ENCODE data around the gene CAMSAP3. TPM values are rescaled to one million over a fixed set of nuclear protein-coding genes. Genes with fewer than 3 reads are reported as not detected.

CAMSAP3 gene
- total and polyA plus RNA-seq, 10 of the 15 experiments (the other 5 are each of a cell fraction or from before 2014, with no cell fraction given): 0.03 to 6.3 (median 0.72) TPM

DNA sequence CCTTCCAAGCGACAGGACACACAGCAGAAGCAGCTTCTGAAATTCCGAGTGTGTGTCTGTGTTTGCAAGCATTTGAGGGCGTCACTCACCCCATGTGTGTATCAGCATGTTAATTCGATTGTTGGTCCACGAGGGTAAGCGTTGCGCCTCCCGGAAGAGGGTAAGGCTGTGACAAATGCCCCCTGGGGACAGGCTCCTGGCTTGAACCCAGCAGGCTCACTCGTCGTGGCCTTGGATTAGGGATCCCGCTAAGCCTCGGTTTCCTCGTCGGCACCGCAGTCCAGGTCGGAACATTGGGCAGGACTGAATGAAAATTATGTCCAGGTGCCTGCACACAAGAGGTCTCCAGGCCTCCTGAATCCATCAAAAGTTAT, 40.6 kb downstream of the CAMSAP3 start:
- ChIA-PET RAD21 (ENCODE audit: unreplicated experiment) (no interaction called here), CTCF (no interaction called here), POLR2A (no interaction called here), SMC1A (ENCODE audit: uncharacterized antibody, unreplicated experiment) (no interaction called here)
- Histone ChIP-seq H3K36me3 (ENCODE audit: control insufficient read depth in 2 of 2, insufficient read depth in 2 of 2, low read length in 1 of 2) (peaks cover 0 to 7% of the 10 kb centered on the region in 2 experiments; a peak in 1 of 4 replicates), H3K9me3 (replicated peaks; ENCODE audit: control insufficient read depth, insufficient read depth, low read length) (no peaks in the 10 kb centered on the region), H3K4me3 (peak overlapping the region; percentile 99; the same call in 1 of the 2 replicates), H2AFZ (ENCODE audit: control insufficient read depth, low read depth, low read length) (peak overlapping the region; percentile 99), H3K27ac (ENCODE audit: control insufficient read depth, insufficient read depth) (no peak overlapping the region), H3K4me2 (ENCODE audit: control insufficient read depth, insufficient read depth) (peak overlapping the region; percentile 86), H3K4me1 (ENCODE audit: control insufficient read depth, insufficient read depth, low read length) (peaks cover 14% of the 10 kb centered on the region), H3K9ac (ENCODE audit: control insufficient read depth, insufficient read depth, low read length) (no peak overlapping the region), H3K79me2 (ENCODE audit: control insufficient read depth, insufficient read depth, low read length) (peaks cover 18% of the 10 kb centered on the region), H4K20me1 (ENCODE audit: control insufficient read depth, insufficient read depth) (no peaks in the 10 kb centered on the region), H3K27me3 (replicated peaks in 1 of 2; ENCODE audit: control insufficient read depth in 2 of 2, insufficient read depth in 2 of 2, low read length in 1 of 2) (no peaks in the 10 kb centered on the region)
- in situ Hi-C loops (cut with MboI) (no loop called here), intact Hi-C loops (cut with micrococcal nuclease; ENCODE audit: unreplicated experiment) (no loop called here)
- 87% methylated on average over 14 of the region's 16 CpGs for WGBS (ENCODE audit: insufficient coverage, insufficient replicate concordance, low lambda C conversion rate, missing lambda C conversion rate)
- DNase-seq (ENCODE audit: low read depth, low spot score) (no peak), ATAC-seq (no peak), FAIRE-seq (no peak)
- BruUV-seq (replicated peaks): TSS peak; percentile 68
- TF ChIP-seq LARP7 (IDR thresholded peaks at IDR 0.05) (0 out of 2 replicates have a peak, but pooled peaks have one; percentile 40), TBL1XR1 (IDR thresholded peaks at IDR 0.05; ENCODE audit: low read depth, low read length) (no peak), NBN (IDR thresholded peaks at IDR 0.05) (no peak)

DNA sequence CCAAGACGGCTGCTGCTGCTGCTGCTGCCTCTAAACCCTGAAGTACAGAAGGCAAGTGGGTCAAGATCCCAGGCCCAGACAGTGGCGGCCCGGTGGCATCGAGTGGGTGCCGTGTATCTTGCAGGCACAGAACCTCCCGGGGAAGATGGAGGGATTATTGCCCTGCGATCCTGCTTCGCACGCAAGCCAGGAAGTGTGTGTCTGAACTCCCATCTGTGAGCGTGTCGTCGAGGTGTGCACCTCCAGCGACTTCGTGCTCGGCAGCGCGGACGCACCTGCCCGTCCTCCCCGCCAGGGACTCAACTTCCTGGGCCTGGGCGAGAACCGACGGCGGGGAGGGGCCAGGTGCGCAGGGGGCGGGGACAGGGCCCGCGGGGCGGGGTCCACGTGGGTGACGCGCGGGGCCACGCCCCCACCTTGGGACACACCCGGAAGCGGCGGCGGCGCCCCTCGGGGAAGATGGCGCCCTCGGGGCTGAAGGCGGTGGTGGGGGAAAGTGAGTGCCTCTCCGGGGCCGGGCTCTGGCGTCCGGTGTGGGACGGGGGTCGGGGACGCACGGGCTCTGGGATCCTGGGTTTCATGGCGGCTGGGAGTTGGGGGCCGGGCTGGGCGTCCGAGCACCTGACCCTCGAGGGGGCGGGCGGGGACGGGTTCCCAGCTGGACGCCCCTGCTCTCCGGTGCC, 41.2 kb downstream of the CAMSAP3 start, which contains the start of gene STXBP2:
STXBP2 (plus strand) TSS at position 420 of the 683 bp plus-strand sequence; CDS start at position 460, 40 bp downstream.
- Histone ChIP-seq H3K4me1 (ENCODE audit: control insufficient read depth, insufficient read depth, low read length) (peaks cover 14% of the 10 kb centered on the region), H2AFZ (ENCODE audit: control insufficient read depth, low read depth, low read length) (peak within 1 kb of the TSS; percentile 99), H3K27me3 (replicated peaks in 1 of 2; ENCODE audit: control insufficient read depth in 2 of 2, insufficient read depth in 2 of 2, low read length in 1 of 2) (no peaks in the 10 kb centered on the region), H4K20me1 (ENCODE audit: control insufficient read depth, insufficient read depth) (no peaks in the 10 kb centered on the region), H3K4me3 (peak within 1 kb of the TSS; percentile 99), H3K27ac (ENCODE audit: control insufficient read depth, insufficient read depth) (peak within 1 kb of the TSS; percentile 75), H3K9me3 (replicated peaks; ENCODE audit: control insufficient read depth, insufficient read depth, low read length) (no peaks in the 10 kb centered on the region), H3K9ac (ENCODE audit: control insufficient read depth, insufficient read depth, low read length) (peak within 1 kb of the TSS; percentile 97), H3K79me2 (ENCODE audit: control insufficient read depth, insufficient read depth, low read length) (peaks cover 18% of the 10 kb centered on the region), H3K36me3 (ENCODE audit: control insufficient read depth in 2 of 2, insufficient read depth in 2 of 2, low read length in 1 of 2) (peaks cover 0 to 7% of the 10 kb centered on the region in 2 experiments; a peak in 1 of 4 replicates), H3K4me2 (ENCODE audit: control insufficient read depth, insufficient read depth) (peak within 1 kb of the TSS; percentile 93)
- POLR2A ChIA-PET: interaction anchor here (0.9 to 1.8 kb wide), 2 partner anchors 22 to 24 kb away, joined by 3 to 6 read pairs; no protein-coding TSS in a partner anchor
- RAD21 ChIA-PET (ENCODE audit: unreplicated experiment): interaction anchor here (0.8 to 1.6 kb wide), 5 partner anchors 67 to 292 kb away, joined by 3 to 6 read pairs (median 3); no protein-coding TSS in a partner anchor
- ATAC-seq: peak; percentile 95
- SMC1A ChIA-PET (ENCODE audit: uncharacterized antibody, unreplicated experiment): interaction anchor here (1.0 to 1.3 kb wide), 2 partner anchors 29 to 269 kb away, joined by 3 to 4 read pairs; no protein-coding TSS in a partner anchor
- WGBS (ENCODE audit: insufficient coverage, insufficient replicate concordance, low lambda C conversion rate, missing lambda C conversion rate): 10% methylated on average over 42 of the region's 61 CpGs
- BruUV-seq (replicated peaks): no TSS peak
- peak; percentile 35 for DNase-seq (ENCODE audit: low read depth, low spot score)
- in situ Hi-C loops (cut with MboI) (no loop called here), intact Hi-C loops (cut with micrococcal nuclease; ENCODE audit: unreplicated experiment) (no loop called here)
- peak; percentile 78 for FAIRE-seq
- CTCF ChIA-PET: interaction anchor here (1.7 to 2.2 kb wide), 2 partner anchors 15 to 68 kb away, joined by 7 to 12 read pairs; no protein-coding TSS in a partner anchor
- TF ChIP-seq RBBP5 (conservative IDR thresholded peaks at IDR 0.05): no peak
- TF ChIP-seq, protein P1, sequence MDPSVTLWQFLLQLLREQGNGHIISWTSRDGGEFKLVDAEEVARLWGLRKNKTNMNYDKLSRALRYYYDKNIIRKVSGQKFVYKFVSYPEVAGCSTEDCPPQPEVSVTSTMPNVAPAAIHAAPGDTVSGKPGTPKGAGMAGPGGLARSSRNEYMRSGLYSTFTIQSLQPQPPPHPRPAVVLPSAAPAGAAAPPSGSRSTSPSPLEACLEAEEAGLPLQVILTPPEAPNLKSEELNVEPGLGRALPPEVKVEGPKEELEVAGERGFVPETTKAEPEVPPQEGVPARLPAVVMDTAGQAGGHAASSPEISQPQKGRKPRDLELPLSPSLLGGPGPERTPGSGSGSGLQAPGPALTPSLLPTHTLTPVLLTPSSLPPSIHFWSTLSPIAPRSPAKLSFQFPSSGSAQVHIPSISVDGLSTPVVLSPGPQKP (IDR thresholded peaks at IDR 0.05; ENCODE audit: low read depth, low read length): 0 out of 2 replicates have a peak, but pooled peaks have one; percentile 23
- TF ChIP-seq, protein P2, sequence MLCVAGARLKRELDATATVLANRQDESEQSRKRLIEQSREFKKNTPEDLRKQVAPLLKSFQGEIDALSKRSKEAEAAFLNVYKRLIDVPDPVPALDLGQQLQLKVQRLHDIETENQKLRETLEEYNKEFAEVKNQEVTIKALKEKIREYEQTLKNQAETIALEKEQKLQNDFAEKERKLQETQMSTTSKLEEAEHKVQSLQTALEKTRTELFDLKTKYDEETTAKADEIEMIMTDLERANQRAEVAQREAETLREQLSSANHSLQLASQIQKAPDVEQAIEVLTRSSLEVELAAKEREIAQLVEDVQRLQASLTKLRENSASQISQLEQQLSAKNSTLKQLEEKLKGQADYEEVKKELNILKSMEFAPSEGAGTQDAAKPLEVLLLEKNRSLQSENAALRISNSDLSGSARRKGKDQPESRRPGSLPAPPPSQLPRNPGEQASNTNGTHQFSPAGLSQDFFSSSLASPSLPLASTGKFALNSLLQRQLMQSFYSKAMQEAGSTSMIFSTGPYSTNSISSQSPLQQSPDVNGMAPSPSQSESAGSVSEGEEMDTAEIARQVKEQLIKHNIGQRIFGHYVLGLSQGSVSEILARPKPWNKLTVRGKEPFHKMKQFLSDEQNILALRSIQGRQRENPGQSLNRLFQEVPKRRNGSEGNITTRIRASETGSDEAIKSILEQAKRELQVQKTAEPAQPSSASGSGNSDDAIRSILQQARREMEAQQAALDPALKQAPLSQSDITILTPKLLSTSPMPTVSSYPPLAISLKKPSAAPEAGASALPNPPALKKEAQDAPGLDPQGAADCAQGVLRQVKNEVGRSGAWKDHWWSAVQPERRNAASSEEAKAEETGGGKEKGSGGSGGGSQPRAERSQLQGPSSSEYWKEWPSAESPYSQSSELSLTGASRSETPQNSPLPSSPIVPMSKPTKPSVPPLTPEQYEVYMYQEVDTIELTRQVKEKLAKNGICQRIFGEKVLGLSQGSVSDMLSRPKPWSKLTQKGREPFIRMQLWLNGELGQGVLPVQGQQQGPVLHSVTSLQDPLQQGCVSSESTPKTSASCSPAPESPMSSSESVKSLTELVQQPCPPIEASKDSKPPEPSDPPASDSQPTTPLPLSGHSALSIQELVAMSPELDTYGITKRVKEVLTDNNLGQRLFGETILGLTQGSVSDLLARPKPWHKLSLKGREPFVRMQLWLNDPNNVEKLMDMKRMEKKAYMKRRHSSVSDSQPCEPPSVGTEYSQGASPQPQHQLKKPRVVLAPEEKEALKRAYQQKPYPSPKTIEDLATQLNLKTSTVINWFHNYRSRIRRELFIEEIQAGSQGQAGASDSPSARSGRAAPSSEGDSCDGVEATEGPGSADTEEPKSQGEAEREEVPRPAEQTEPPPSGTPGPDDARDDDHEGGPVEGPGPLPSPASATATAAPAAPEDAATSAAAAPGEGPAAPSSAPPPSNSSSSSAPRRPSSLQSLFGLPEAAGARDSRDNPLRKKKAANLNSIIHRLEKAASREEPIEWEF (IDR thresholded peaks at IDR 0.05; ENCODE audit: insufficient replicate concordance, low read depth, low read length): no peak
- TF ChIP-seq TAF1 (IDR thresholded peaks at IDR 0.05; ENCODE audit: borderline replicate concordance, low read depth, low read length): peak; percentile 94
- peak in 1 of 2 experiments; percentile 43; a peak in 1 of 3 replicates for TF ChIP-seq EGR1 (IDR thresholded peaks at IDR 0.05; ENCODE audit: borderline replicate concordance in 1 of 2, low read depth in 2 of 2, low read length in 2 of 2)
- no peak for TF ChIP-seq DPF2 (IDR thresholded peaks at IDR 0.05)
- no peak; the same call in 1 of the 2 replicates for TF ChIP-seq RB1 (IDR thresholded peaks at IDR 0.05; ENCODE audit: borderline replicate concordance)
